GM12878 (cell line): Measurements from ENCODE around the gene NECTIN2. TPM values are rescaled to one million over a fixed set of nuclear protein-coding genes. Genes with fewer than 3 reads are reported as not detected.

Source experiments
- BACH1 ChIP-seq: fragments of 450-650 bp; IDR thresholded peaks from 2 replicates; pipeline ENCODE4 v1.6.1; 2017; ENCODE audit warnings: mild to moderate bottlenecking, borderline replicate concordance
- BHLHE40 ChIP-seq, 2 experiments: fragments of 450-650 bp in 1 of 2; IDR thresholded peaks; 2 replicates each; pipeline ENCODE4 v1.6.1; 2011 to 2017; ENCODE audit warnings: low read depth in 2 of 2, borderline replicate concordance in 1 of 2, improper control_type of control experiment in 1 of 2, low read length in 1 of 2, mild to moderate bottlenecking in 1 of 2
- DPF2 ChIP-seq: fragments of 450-650 bp; IDR thresholded peaks from 2 replicates; pipeline ENCODE4 v1.6.1; 2017; ENCODE audit warnings: mild to moderate bottlenecking
- IRF4 ChIP-seq: IDR thresholded peaks from 2 replicates; pipeline ENCODE4 v1.6.1; 2011; ENCODE audit warnings: low read depth, low read length
- KAT2A ChIP-seq: conservative IDR thresholded peaks from 2 replicates; pipeline ENCODE4 v1.6.1; 2011; ENCODE audit warnings: low read depth, low read length; ENCODE audit not compliant: control insufficient read depth
- MTA2 ChIP-seq: fragments of 450-650 bp; IDR thresholded peaks from 2 replicates; pipeline ENCODE4 v1.6.1; 2016; ENCODE audit warnings: low read depth, mild to moderate bottlenecking, moderate library complexity
- ZSCAN29 ChIP-seq: fragments of 450-650 bp; IDR thresholded peaks from 2 replicates; pipeline ENCODE4 v1.6.1; 2017; ENCODE audit warnings: mild to moderate bottlenecking, moderate library complexity
- polyA plus RNA-seq, 11 experiments: library from polyadenylated mRNA; depleted of rRNA in 4 of 11; unstranded in 6 of 11; stranded (reverse) in 5 of 11; fragments of >200 nt; fragmentation: Nextera tagmentation in 4 of 11; fragmentation: Illumina TruSeq in 1 of 11; extraction: Ambion mirVana in 4 of 11; extraction: Trizol in 1 of 11; gene quantifications; 1 replicate in 1 of 11; 2 replicates in 10 of 11; pipeline versions ENCODE4 v1.2.1 to v1.2.3, GENCODE V29; 2011 to 2016; ENCODE audit warnings: inconsistent platforms in 2 of 11, missing spikeins in 2 of 11, low read depth in 1 of 11
- total RNA-seq, 4 experiments: library from RNA; depleted of rRNA in 3 of 4; stranded (reverse); fragments of >200 nt in 3 of 4; fragmentation: Illumina TruSeq in 1 of 4; extraction: Trizol in 1 of 4; gene quantifications; 2 replicates each; pipeline versions ENCODE4 v1.2.1 to v1.2.3, GENCODE V29; 2013 to 2021
- TF ChIP-seq, protein P1 (sequence below): fragments of 450-650 bp; IDR thresholded peaks from 2 replicates; pipeline ENCODE4 v1.6.1; 2017; ENCODE audit warnings: mild to moderate bottlenecking, moderate library complexity
- TF ChIP-seq, protein P2 (sequence below): fragments of 450-650 bp; IDR thresholded peaks from 2 replicates; pipeline ENCODE4 v1.6.1; 2014; ENCODE audit warnings: mild to moderate bottlenecking

NECTIN2 gene
- total and polyA plus RNA-seq, 10 of the 15 experiments (the other 5 are each of a cell fraction or from before 2014, with no cell fraction given), result 0.05 to 0.36 (median 0.26) TPM; not detected in 5

DNA sequence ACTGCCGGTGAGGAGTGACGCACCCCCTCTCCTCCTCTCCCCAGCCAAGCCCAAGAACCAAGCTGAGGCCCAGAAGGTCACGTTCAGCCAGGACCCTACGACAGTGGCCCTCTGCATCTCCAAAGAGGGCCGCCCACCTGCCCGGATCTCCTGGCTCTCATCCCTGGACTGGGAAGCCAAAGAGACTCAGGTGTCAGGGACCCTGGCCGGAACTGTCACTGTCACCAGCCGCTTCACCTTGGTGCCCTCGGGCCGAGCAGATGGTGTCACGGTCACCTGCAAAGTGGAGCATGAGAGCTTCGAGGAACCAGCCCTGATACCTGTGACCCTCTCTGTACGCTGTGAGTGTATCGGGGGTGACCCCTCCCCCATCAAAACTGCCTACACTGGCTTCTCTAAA is 25.7 kb downstream of the NECTIN2 start (continued):
- TF ChIP-seq, protein P1, sequence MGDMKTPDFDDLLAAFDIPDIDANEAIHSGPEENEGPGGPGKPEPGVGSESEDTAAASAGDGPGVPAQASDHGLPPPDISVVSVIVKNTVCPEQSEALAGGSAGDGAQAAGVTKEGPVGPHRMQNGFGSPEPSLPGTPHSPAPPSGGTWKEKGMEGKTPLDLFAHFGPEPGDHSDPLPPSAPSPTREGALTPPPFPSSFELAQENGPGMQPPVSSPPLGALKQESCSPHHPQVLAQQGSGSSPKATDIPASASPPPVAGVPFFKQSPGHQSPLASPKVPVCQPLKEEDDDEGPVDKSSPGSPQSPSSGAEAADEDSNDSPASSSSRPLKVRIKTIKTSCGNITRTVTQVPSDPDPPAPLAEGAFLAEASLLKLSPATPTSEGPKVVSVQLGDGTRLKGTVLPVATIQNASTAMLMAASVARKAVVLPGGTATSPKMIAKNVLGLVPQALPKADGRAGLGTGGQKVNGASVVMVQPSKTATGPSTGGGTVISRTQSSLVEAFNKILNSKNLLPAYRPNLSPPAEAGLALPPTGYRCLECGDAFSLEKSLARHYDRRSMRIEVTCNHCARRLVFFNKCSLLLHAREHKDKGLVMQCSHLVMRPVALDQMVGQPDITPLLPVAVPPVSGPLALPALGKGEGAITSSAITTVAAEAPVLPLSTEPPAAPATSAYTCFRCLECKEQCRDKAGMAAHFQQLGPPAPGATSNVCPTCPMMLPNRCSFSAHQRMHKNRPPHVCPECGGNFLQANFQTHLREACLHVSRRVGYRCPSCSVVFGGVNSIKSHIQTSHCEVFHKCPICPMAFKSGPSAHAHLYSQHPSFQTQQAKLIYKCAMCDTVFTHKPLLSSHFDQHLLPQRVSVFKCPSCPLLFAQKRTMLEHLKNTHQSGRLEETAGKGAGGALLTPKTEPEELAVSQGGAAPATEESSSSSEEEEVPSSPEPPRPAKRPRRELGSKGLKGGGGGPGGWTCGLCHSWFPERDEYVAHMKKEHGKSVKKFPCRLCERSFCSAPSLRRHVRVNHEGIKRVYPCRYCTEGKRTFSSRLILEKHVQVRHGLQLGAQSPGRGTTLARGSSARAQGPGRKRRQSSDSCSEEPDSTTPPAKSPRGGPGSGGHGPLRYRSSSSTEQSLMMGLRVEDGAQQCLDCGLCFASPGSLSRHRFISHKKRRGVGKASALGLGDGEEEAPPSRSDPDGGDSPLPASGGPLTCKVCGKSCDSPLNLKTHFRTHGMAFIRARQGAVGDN, result no peak
- TF ChIP-seq, protein P2, sequence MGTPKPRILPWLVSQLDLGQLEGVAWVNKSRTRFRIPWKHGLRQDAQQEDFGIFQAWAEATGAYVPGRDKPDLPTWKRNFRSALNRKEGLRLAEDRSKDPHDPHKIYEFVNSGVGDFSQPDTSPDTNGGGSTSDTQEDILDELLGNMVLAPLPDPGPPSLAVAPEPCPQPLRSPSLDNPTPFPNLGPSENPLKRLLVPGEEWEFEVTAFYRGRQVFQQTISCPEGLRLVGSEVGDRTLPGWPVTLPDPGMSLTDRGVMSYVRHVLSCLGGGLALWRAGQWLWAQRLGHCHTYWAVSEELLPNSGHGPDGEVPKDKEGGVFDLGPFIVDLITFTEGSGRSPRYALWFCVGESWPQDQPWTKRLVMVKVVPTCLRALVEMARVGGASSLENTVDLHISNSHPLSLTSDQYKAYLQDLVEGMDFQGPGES, result no peak
- TF ChIP-seq KAT2A (no peak), MTA2 (no peak), DPF2 (no peak), BACH1 (no peak), BHLHE40 (IDR thresholded peaks at IDR 0.05; ENCODE audit: borderline replicate concordance in 1 of 2, low read depth in 2 of 2, low read length in 1 of 2) (no peak), ZSCAN29 (no peak), IRF4 (no peak)
